GM20000 (cell line): ENCODE results near the gene NINJ1.

ENCODE experiments used
- DNase-seq: peaks from one replicate; pipeline ENCODE4 v3.0.0; 2012; ENCODE audit warnings: low spot score
- CTCF ChIP-seq: IDR thresholded peaks from 2 replicates; pipeline ENCODE4 v1.5.1; 2012; ENCODE audit warnings: mild to moderate bottlenecking, control low read depth; ENCODE audit errors: extremely low read depth, missing control alignments

NINJ1 gene

DNA sequence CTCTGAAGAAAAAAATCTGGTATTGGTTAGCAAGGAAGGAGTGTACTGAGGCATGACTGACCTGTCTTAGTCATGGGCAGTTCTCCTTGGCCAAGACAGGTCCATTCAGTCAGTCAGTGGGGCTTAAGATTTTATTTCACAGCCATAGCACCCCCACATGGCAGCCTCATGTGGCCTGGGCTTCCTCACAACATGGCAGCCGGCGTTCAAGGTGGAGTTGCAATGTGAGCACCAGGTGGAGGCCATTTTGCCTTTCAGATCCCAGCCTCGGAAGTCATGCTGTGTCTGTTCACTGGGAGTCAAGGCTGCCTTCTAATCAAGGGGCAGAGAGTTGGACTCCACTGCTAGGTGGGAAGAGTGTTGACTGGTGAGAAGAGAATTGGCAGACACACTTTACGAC lies 48.4 kb downstream of the NINJ1 start:
- no peak for TF ChIP-seq CTCF
- no peak for DNase-seq

DNA sequence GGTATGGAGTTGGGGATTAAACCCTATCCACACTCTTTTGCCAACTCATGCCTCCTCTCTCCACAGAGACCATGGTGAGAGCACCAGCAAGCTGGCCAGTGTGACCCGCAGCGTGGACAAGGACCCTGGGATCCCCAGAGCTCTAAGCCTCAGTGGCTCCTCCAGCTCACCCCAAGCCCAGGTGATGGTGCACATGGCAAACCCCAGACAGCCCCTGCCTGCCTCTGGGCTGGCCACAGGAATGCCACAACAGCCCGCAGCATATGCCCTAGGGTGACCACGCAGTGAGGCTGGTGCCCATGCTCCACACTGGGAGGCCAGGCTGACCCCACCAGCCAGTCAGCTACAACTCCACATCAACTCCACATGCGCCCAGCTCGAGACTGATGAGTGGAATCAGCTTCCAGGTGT lies 49.6 kb downstream of the NINJ1 start:
- TF ChIP-seq CTCF, result no peak
- no peak for DNase-seq

DNA sequence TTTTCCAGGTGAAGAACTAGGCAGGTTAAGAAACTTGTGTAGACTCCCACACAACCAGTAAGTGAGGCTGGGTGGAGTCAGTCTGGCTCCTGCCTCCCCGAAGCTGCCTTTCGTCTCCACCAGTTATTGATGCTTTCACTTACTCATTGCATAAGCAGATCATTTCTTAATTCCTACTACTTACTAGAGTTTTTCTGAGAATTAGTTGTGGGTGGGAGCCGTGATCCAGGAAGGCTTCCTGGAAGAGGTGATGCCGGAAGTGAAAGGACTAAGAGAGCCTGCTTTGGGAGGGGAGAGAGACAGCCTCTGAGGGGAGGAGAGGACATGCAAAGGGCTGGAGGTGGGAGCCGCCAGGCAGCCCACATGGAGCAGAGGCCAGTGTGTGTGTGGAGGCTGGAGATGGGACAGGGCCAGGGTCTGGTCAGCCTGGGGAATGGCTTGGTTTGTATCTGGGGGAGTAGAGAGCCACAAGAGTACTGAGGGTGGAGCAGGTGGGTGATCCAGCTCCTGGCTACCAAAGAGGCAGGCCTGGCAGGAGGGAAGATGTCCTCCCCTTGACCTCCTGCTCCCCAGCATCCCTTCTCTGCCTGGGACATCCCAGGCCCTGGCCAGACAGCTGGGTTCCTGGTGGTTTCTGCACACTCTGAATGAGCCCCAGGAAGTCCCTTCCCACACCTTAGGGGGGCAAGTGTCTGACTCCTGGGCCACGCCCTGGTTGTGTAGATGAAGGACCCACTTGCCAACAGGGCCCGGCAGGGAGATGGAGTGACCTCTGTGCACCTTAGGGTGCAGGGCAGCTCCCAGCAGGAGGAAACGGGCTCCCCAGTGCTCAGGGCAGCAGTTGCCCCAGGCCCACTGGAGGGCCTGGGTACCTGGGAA lies 50.2 kb downstream of the NINJ1 start:
- no peak for DNase-seq
- no peak for TF ChIP-seq CTCF

DNA sequence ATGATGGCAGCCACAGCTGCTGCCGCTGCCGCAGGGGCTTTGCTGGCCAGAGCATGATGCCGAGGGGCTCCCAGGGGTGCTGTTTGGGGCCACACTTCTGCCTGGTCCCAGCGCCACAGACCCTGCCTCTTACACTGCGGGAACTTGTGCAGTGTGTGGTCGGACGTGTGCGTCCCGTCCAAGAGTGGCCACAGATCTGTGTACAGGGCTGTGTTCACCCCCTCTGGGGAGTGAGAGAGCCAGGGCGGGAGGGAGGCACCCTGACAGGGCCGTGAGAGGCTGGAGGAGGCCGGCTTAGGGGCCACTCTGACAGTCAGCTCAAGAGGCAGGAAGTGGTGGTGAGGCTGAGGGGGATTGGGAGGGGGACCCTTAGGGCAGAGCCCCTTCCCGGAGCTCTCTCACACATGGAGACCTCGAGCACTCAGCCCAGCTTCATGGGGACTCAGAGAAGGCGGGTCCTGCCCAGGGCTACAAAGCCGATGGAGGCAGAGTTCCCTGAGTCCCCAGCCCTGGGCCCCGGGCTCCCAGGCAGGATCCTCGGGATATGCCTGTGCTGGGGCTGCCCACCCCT lies 51.1 kb downstream of the NINJ1 start:
- TF ChIP-seq CTCF, result no peak
- no peak for DNase-seq

DNA sequence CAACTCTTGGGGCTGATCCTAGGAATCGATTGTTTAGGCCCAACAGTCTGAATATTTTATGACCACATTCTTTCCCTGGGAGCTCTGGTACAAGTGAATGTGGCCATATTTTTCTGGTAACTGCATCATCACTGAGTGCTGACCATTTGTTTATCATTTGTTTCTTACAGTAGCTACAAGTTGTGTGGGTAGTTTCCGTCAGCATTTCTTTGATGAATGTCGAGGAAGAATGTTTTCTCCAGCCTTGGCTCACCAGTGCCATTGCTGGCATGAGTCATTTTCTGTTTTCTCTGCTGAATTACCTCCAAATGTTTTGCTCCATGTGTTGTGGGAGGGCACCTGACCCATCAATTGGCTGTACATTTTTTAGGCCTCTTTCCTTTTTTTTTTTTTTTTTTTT lies 52.1 kb downstream of the NINJ1 start:
- no peak for TF ChIP-seq CTCF
- DNase-seq, result no peak

- DNase-seq, result no peak
- no peak for TF ChIP-seq CTCF
These were observed 52.9 kb downstream of the NINJ1 start for GRCh38 chr9:93081081-93081529.

- DNase-seq, result no peak
- TF ChIP-seq CTCF, result no peak
These were observed 53.6 kb downstream of the NINJ1 start for GRCh38 chr9:93080406-93080805.
